Hepatocyte (in vitro differentiated cells): Measurements from ENCODE around the gene ABL1. TPM values are rescaled to one million over a fixed set of nuclear protein-coding genes. Genes with fewer than 3 reads are reported as not detected.

Source experiments
- DNase-seq: peaks from one replicate; pipeline ENCODE4 v3.0.0-alpha.2; 2016; ENCODE audit warnings: low spot score
- H2AFZ ChIP-seq: fragments of 200-600 bp; sonication (generic); 2 replicates; pipeline ENCODE4 v1.6.0; 2016; ENCODE audit warnings: antibody characterized with exemption, mild to moderate bottlenecking
- H3K27ac ChIP-seq: fragments of 200-600 bp; sonication (generic); 2 replicates; pipeline ENCODE4 v1.5.1; 2016; ENCODE audit warnings: mild to moderate bottlenecking
- H3K27me3 ChIP-seq: fragments of 200-600 bp; sonication (generic); 2 replicates; pipeline ENCODE4 v1.6.1; 2016
- H3K36me3 ChIP-seq: fragments of 200-600 bp; sonication (generic); replicated peaks from 2 replicates; pipeline ENCODE4 v1.5.1; 2016; ENCODE audit warnings: low read depth; ENCODE audit not compliant: insufficient read depth
- H3K4me1 ChIP-seq: fragments of 200-600 bp; sonication (generic); 2 replicates; pipeline ENCODE4 v1.5.1; 2016; ENCODE audit warnings: mild to moderate bottlenecking, moderate library complexity; ENCODE audit not compliant: insufficient read depth
- H3K4me2 ChIP-seq: fragments of 200-600 bp; sonication (generic); 2 replicates; pipeline ENCODE4 v1.6.0; 2016
- H3K4me3 ChIP-seq: fragments of 200-600 bp; sonication (generic); 2 replicates; pipeline ENCODE4 v1.5.1; 2016; ENCODE audit warnings: mild to moderate bottlenecking
- H3K79me2 ChIP-seq: fragments of 200-600 bp; sonication (generic); 2 replicates; pipeline ENCODE4 v1.6.0; 2017; ENCODE audit warnings: mild to moderate bottlenecking
- H3K9me2 ChIP-seq: fragments of 200-600 bp; sonication (generic); replicated peaks from 2 replicates; pipeline ENCODE4 v1.6.0; 2017; ENCODE audit warnings: mild to moderate bottlenecking; ENCODE audit not compliant: insufficient read depth
- H3K9me3 ChIP-seq: fragments of 200-600 bp; sonication (generic); 2 replicates; pipeline ENCODE4 v1.5.1; 2016; ENCODE audit warnings: low read depth, mild to moderate bottlenecking
- H4K20me1 ChIP-seq: fragments of 200-600 bp; sonication (generic); 2 replicates; pipeline ENCODE4 v1.6.0; 2016; ENCODE audit warnings: mild to moderate bottlenecking; ENCODE audit not compliant: insufficient read depth, poor library complexity, severe bottlenecking
- CTCF ChIP-seq: fragments of 200-600 bp; sonication (generic); IDR thresholded peaks from 2 replicates; pipeline ENCODE4 v1.5.1; 2016; ENCODE audit warnings: antibody characterized with exemption, mild to moderate bottlenecking; ENCODE audit not compliant: poor library complexity
- EZH2 ChIP-seq: fragments of 200-600 bp; sonication (generic); IDR thresholded peaks from 2 replicates; pipeline ENCODE4 v1.6.1; 2016; ENCODE audit warnings: antibody characterized with exemption, mild to moderate bottlenecking, borderline replicate concordance
- EZH2phosphoT487 ChIP-seq: fragments of 200-600 bp; sonication (generic); IDR thresholded peaks from one replicate; pipeline ENCODE4 v1.6.1; 2018; ENCODE audit warnings: antibody characterized with exemption, mild to moderate bottlenecking, low read depth, moderate library complexity; ENCODE audit not compliant: unreplicated experiment, severe bottlenecking
- WGBS: methylation state at CpG from one replicate; pipeline ENCODE4 v1.1.6; 2016; ENCODE audit warnings: low lambda C conversion rate; ENCODE audit errors: missing lambda C conversion rate; 5-methylcytosine and 5-hydroxymethylcytosine counted together
- polyA plus RNA-seq: library from polyadenylated mRNA; unstranded; fragments of >200 nt; fragmentation: Nextera tagmentation; extraction: Ambion mirVana; gene quantifications from 2 replicates; pipeline ENCODE4 v1.2.1, GENCODE V29; 2016
- total RNA-seq: library from RNA; depleted of rRNA; stranded (reverse); fragments of >200 nt; gene quantifications from 2 replicates; pipeline ENCODE4 v1.2.3, GENCODE V29; 2014

Gene ABL1
- total and polyA plus RNA-seq, 2 experiments from 2014 or later: 43.2 to 46.6 TPM

GRCh38 chr9:130852801-130853200, 17.7 kb downstream of the ABL1 start:
- Histone ChIP-seq H3K9me2 (no peaks in the 10 kb centered on the region), H3K4me1 (peaks cover 6% of the 10 kb centered on the region), H3K9me3 (no peaks in the 10 kb centered on the region), H4K20me1 (peaks cover 59% of the 10 kb centered on the region), H3K4me2 (no peak overlapping the region), H3K79me2 (peaks cover 99% of the 10 kb centered on the region), H3K27ac (no peak overlapping the region), H3K4me3 (no peak overlapping the region), H3K27me3 (no peaks in the 10 kb centered on the region), H2AFZ (no peak overlapping the region), H3K36me3 (no peaks in the 10 kb centered on the region)
- no peak for TF ChIP-seq CTCF
- no peak for TF ChIP-seq EZH2
- TF ChIP-seq EZH2phosphoT487: no peak
- no peak for DNase-seq
- WGBS: 95% methylated on average over 7 of the region's 7 CpGs

GRCh38 chr9:130854092-130854491, 19.0 kb downstream of the ABL1 start:
- no peak for DNase-seq
- TF ChIP-seq CTCF (no peak), EZH2 (no peak), EZH2phosphoT487 (no peak)
- Histone ChIP-seq H2AFZ (no peak overlapping the region), H3K79me2 (peaks cover 99% of the 10 kb centered on the region), H3K4me3 (no peak overlapping the region), H3K4me2 (no peak overlapping the region), H3K9me3 (no peaks in the 10 kb centered on the region), H3K9me2 (no peaks in the 10 kb centered on the region), H3K27ac (no peak overlapping the region), H3K36me3 (no peaks in the 10 kb centered on the region), H4K20me1 (peaks cover 58% of the 10 kb centered on the region), H3K27me3 (no peaks in the 10 kb centered on the region), H3K4me1 (no peaks in the 10 kb centered on the region)
- WGBS: 51% methylated on average over 8 of the region's 8 CpGs

GRCh38 chr9:130854835-130855234, 19.8 kb downstream of the ABL1 start:
- no peaks in the 10 kb centered on the region for H3K9me3 ChIP-seq
- H3K4me1 ChIP-seq: peaks cover under 1% of the 10 kb centered on the region
- no peaks in the 10 kb centered on the region for H3K9me2 ChIP-seq
- no peak overlapping the region for H3K27ac ChIP-seq
- DNase-seq: no peak
- WGBS: 97% methylated on average over 9 of the region's 9 CpGs
- no peaks in the 10 kb centered on the region for H3K27me3 ChIP-seq
- no peak overlapping the region for H3K4me2 ChIP-seq
- H4K20me1 ChIP-seq: peaks cover 57% of the 10 kb centered on the region
- no peak overlapping the region for H3K4me3 ChIP-seq
- TF ChIP-seq EZH2phosphoT487 (no peak), EZH2 (no peak), CTCF (no peak)
- H3K79me2 ChIP-seq: peaks cover 96% of the 10 kb centered on the region
- H2AFZ ChIP-seq: no peak overlapping the region
- no peaks in the 10 kb centered on the region for H3K36me3 ChIP-seq

- H3K4me1 ChIP-seq: peaks cover 9% of the 10 kb centered on the region
- H3K9me2 ChIP-seq: no peaks in the 10 kb centered on the region
- H3K79me2 ChIP-seq: peaks cover 91% of the 10 kb centered on the region
- H4K20me1 ChIP-seq: peaks cover 55% of the 10 kb centered on the region
- no peak overlapping the region for H2AFZ ChIP-seq
- no peaks in the 10 kb centered on the region for H3K36me3 ChIP-seq
- H3K9me3 ChIP-seq: no peaks in the 10 kb centered on the region
- no peak overlapping the region for H3K4me3 ChIP-seq
- no peak for DNase-seq
- 81% methylated on average over 8 of the region's 8 CpGs for WGBS
- TF ChIP-seq EZH2 (no peak), CTCF (no peak), EZH2phosphoT487 (no peak)
- no peak overlapping the region for H3K4me2 ChIP-seq
- no peak overlapping the region for H3K27ac ChIP-seq
- no peaks in the 10 kb centered on the region for H3K27me3 ChIP-seq
Observed at GRCh38 chr9:130856474-130856873, 21.4 kb downstream of the ABL1 start.
